Measurements from ENCODE around the gene SLC6A9. TPM values are rescaled to one million over a fixed set of nuclear protein-coding genes. Genes with fewer than 3 reads are reported as not detected.

The SLC6A9 gene
- total RNA-seq, 2 experiments from 2014 or later = 2.6 to 5.3 TPM

DNA sequence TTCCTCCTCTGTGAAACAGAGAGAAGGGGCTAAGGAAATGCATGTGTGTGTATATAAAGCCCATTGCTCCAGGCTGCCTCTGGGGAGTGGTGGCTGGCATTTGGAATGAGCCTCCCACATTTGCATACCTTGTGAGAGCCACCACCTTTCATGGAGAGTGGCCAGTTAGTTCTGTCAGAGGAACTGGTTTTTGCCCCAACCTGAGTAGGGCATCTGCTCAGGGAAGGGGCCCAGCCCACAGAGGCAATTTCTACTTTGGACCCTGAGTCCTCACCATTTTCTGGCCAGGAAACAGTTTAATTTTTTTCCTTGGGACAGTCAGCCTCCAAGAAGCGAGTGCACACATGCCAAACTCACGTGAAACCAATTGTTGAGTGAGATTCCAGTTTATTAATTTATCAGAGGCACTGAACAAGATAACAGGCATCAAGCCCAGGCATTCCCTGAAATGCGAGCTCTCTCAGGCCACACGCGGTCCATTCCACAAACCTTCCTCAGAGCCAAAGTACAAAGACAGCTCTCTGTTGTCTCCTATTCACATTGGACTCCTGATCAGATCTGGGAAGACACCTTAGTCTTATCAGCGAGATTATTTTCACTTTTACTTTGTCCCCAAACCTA is 1.0 kb upstream of the SLC6A9 start:
- Mint-ChIP-seq H3K36me3 (no peaks in the 10 kb centered on the region), H3K4me3 (peak overlapping the region; percentile 24), H3K27me3 (no peaks in the 10 kb centered on the region), H3K9me3 (ENCODE audit: low read depth) (no peaks in the 10 kb centered on the region), H3K27ac (no peak overlapping the region), H3K4me1 (peaks cover 23% of the 10 kb centered on the region)
- CTCF ChIA-PET = interaction anchor here (1.8 to 3.4 kb wide), 3 partner anchors 12 to 27 kb away, joined by 5 to 26 read pairs (median 16); no protein-coding TSS in a partner anchor
- DNase-seq (no peak), ATAC-seq (no peak)

DNA sequence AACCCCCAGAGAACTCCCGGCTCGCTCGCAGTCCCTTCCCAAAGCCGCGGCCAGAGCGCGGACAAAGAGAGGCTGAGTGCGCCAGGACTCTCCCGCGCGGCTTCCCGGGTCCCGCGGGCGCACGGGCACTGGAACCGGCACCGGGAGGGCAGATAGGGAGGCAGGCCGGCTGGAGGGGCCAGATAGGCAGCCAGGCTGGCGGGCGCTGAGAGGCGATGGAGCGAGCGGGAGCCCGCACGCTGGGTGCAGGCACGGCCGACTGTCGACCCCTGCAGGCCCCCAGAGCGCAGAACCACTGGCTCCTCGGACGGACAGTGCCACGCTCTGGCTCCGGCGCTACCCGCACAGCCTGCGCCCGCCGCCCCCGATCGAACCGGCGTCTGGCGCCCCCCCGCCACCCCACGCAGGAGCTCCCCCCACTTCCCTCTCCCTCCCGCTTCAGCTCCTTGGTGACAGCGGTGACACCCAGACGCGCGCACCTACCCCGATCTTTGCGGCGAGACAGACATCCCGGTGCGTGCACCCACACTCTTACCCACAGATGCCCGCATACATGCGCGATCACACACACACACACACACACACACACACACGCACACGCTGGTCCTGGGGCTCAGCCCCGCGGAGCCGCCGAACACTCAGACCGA is 534 bp downstream of the SLC6A9 start:
- Mint-ChIP-seq H3K27me3 (no peaks in the 10 kb centered on the region), H3K27ac (peak overlapping the region; percentile 75), H3K36me3 (no peaks in the 10 kb centered on the region), H3K4me1 (peaks cover 20% of the 10 kb centered on the region), H3K4me3 (peak overlapping the region; percentile 81), H3K9me3 (ENCODE audit: low read depth) (no peaks in the 10 kb centered on the region)
- ATAC-seq (peak; percentile 31), DNase-seq (peak; percentile 61)
- CTCF ChIA-PET = interaction anchor here (1.2 to 3.4 kb wide), 5 partner anchors 13 to 181 kb away, joined by 3 to 26 read pairs (median 5); no protein-coding TSS in a partner anchor

DNA sequence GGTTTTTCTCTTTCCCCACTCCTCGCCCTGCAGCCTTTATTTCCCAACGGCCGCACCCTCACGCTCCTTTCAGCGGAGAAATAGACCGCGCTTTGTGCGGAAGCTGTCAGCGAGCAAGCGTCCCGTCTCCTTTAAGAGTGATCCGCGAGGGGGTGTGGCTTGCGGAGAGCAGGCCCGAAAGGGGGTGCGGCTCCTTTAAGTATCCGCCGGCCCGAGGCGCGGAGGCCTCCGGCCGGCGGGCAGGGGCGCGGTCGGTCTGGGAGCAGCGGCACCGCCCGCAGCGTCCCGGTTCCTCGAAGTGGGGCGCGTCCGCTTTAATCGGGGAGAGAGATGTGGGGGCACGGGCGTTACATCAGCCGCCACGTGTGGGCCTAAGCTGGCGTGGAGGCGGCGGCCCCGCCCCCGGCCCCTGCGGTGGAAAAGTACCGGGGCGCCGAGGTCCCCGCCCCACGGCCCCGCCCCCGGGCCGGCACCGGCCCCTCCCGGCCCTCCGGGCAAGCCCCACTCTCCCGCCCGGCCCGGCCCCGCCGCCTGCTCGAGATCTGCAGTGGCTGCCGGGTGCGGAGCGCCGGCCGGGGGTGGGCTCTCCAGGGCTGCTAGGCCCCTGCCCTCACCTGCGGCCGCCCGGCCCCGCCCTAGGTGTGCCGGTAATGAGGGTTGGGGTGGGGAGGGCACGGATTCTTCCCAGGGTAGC is 1.2 kb downstream of the SLC6A9 start:
- DNase-seq = peak; percentile 94
- peaks cover 20% of the 10 kb centered on the region for H3K4me1 Mint-ChIP-seq
- peak; percentile 86 for ATAC-seq
- no peaks in the 10 kb centered on the region for H3K9me3 Mint-ChIP-seq (ENCODE audit: low read depth)
- CTCF ChIA-PET = interaction anchor here (1.2 to 3.4 kb wide), 4 partner anchors 17 to 182 kb away, joined by 3 to 26 read pairs (median 10); no protein-coding TSS in a partner anchor
- H3K27ac Mint-ChIP-seq = peak overlapping the region; percentile 96
- no peaks in the 10 kb centered on the region for H3K27me3 Mint-ChIP-seq
- H3K4me3 Mint-ChIP-seq = peak overlapping the region; percentile 89
- no peaks in the 10 kb centered on the region for H3K36me3 Mint-ChIP-seq

DNA sequence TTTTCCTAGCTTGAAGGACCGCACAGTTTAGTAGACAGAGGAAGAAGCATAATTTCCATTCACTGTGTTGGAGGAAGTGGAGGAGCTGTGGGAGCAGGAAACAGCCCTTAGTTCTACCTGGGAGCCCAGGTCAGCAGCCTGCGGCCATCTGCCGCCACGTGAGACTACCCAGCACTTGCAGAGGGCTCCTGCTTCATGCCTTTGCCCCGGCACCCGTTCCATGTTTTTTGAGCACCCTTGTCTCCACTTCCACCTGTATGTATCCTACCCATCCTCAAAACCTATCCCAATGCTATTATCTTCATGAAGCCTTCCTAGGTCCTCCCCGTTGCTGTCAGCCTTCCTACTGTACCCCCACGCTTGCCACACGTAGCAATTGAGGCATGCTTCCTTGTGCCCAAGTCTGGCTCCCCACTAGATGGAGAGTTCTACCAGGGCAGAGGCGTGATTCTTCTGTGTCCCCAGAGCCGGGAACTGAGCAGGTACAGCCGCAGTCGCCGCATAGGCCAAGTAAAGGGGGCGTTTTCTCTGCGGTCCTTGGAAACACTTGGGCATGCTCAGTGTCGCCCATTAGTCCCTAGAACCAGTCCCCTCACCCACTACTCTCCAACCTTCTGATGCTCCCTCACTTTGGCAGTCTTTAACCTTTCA is 1.9 kb downstream of the SLC6A9 start:
- DNase-seq (no peak), ATAC-seq (peak; percentile 17)
- CTCF ChIA-PET = interaction anchor here (2.3 to 3.4 kb wide), 3 partner anchors 18 to 24 kb away, joined by 6 to 26 read pairs (median 16); no protein-coding TSS in a partner anchor
- no peaks in the 10 kb centered on the region for H3K9me3 Mint-ChIP-seq (ENCODE audit: low read depth)
- H3K27me3 Mint-ChIP-seq = no peaks in the 10 kb centered on the region
- peaks cover 20% of the 10 kb centered on the region for H3K4me1 Mint-ChIP-seq
- peak overlapping the region; percentile 89 for H3K4me3 Mint-ChIP-seq
- no peaks in the 10 kb centered on the region for H3K36me3 Mint-ChIP-seq
- H3K27ac Mint-ChIP-seq = peak overlapping the region; percentile 96

DNA sequence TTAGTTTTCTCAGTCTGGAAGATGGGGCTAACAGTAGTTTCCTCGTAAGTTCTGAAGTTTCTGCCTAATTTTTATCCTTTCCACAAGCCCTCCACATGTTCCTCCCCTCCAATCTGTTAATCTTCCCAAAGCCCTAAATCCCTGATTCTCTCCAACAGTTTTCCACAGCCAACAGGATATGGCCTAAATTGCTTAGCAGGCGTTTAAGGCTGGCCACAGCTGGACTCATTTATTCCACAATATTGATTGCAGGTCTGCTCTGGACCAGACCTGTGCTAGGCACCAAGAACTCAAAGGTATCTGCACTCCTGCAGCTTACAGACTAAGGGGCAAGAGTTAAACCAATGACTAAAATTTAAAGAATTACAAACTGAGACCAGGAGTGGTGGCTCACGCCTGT is 3.9 kb downstream of the SLC6A9 start:
- Mint-ChIP-seq H3K4me3 (no peak overlapping the region), H3K9me3 (ENCODE audit: low read depth) (no peaks in the 10 kb centered on the region), H3K27me3 (no peaks in the 10 kb centered on the region), H3K4me1 (peaks cover 16% of the 10 kb centered on the region), H3K27ac (no peak overlapping the region), H3K36me3 (no peaks in the 10 kb centered on the region)
- DNase-seq (no peak), ATAC-seq (no peak)
- CTCF ChIA-PET = interaction anchor here (0.9 to 2.6 kb wide), 3 partner anchors 9 to 394 kb away, joined by 3 to 11 read pairs (median 6); no protein-coding TSS in a partner anchor

DNA sequence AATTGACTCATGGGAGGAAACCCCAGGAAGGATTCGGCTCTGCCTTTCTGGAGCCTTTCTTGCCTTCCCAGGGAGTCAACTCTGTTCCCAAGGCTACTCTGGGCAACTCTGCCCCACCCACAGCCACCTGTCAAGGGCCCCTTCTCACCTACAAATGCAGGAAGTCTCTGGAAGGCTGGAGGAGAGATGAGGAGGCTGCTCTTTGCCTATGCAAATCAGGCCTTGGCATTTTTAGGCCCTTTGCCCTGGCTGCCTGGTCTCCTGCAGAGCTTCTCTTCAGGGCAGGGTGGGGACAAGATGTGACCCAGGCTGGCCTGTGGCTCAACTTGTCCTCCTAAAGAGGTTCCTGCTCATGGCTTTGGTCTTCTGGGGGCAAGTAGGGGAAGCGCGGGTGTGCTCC is 5.4 kb downstream of the SLC6A9 start:
- DNase-seq (no peak), ATAC-seq (no peak)
- Mint-ChIP-seq H3K4me1 (peaks cover 12% of the 10 kb centered on the region), H3K36me3 (no peaks in the 10 kb centered on the region), H3K27me3 (no peaks in the 10 kb centered on the region), H3K4me3 (no peak overlapping the region), H3K9me3 (ENCODE audit: low read depth) (no peaks in the 10 kb centered on the region), H3K27ac (no peak overlapping the region)
- CTCF ChIA-PET = interaction anchor here (2.6 kb wide), 1 partner anchor 11 kb away, joined by 11 read pairs; no protein-coding TSS in a partner anchor

DNA sequence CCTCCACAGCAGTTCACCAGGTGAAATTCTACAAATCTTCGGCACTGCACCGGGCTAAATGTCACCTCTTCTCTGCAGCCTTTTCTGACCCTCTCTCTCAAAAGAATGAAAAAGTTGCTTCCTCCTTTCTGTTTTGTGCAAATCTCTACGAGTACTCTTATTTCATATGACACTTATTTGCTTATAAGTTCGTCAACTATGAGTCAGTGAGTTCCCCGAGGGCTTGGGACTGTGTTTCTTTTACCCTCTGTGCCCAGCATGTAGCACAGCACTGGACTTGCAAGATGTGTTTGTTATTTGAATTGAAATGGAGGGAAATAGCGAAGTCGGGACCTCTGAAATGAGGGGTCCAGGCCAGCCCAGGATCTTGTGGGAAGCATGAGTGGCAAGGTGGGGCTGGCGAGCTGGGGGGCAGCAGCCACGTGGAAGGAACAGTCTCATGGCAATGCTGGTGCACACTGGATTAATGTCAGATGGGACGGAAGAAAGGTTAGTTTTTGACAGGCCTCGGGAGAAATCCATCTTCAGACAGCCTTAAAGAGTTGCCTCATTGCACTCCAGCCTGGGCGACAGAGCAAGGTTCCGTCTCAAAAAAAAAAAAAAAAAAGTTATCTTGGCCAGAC is 6.2 kb downstream of the SLC6A9 start:
- ATAC-seq (no peak), DNase-seq (no peak)
- CTCF ChIA-PET = interaction anchor here (0.5 to 2.6 kb wide), 3 partner anchors 11 to 61 kb away, joined by 4 to 11 read pairs (median 4); no protein-coding TSS in a partner anchor
- Mint-ChIP-seq H3K27me3 (no peaks in the 10 kb centered on the region), H3K9me3 (ENCODE audit: low read depth) (no peaks in the 10 kb centered on the region), H3K4me3 (no peak overlapping the region), H3K4me1 (peaks cover 12% of the 10 kb centered on the region), H3K36me3 (no peaks in the 10 kb centered on the region), H3K27ac (no peak overlapping the region)

DNA sequence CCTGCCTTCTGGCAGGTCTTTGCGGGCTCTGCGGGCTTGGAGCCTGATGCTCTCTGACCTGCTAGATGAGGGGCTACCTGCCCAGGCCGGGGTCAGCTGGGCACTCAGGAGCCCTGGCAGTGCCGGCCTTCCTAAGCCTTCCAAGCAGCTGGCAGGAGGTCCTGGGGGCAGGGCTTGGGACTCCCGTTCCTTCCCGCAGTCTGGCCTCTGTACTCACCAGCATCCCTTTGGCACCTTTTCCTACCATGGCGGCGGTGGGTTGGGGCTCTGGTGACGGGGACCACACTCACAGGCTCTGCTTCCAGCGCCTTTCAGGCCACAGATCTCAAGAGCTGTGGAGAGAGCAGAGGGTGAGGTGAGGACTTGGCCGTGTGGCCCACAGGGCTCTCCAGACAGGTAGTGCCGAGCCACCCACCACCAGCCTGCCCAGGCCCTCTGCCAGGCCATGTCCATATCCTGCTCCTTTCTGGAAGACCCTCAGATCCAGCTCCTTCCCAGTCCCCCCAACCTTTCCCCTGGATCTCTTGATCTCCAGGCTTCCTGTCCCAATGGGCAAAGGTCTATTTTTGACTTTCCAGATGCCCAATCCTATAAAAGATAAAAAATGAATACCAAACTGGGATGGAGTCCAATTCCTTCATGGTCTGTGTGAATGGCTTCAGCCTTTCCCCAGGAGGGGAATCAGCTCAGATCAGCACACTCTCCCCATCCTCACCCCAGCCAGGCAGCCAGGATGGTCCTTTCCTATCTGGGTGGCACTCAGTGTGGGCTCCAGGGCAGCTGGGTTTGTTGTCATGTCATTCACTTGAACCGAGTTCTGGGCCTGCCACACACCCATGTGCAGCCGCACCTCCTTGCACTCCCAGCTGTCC is 7.0 kb downstream of the SLC6A9 start:
- no peaks in the 10 kb centered on the region for H3K27me3 Mint-ChIP-seq
- H3K36me3 Mint-ChIP-seq = no peaks in the 10 kb centered on the region
- H3K4me1 Mint-ChIP-seq = peaks cover 6% of the 10 kb centered on the region
- H3K27ac Mint-ChIP-seq = no peak overlapping the region
- H3K4me3 Mint-ChIP-seq = no peak overlapping the region
- ATAC-seq = no peak
- DNase-seq = no peak
- no peaks in the 10 kb centered on the region for H3K9me3 Mint-ChIP-seq (ENCODE audit: low read depth)
- CTCF ChIA-PET = interaction anchor here (0.5 to 1.4 kb wide), 3 partner anchors 12 to 60 kb away, joined by 4 read pairs; no protein-coding TSS in a partner anchor

DNA sequence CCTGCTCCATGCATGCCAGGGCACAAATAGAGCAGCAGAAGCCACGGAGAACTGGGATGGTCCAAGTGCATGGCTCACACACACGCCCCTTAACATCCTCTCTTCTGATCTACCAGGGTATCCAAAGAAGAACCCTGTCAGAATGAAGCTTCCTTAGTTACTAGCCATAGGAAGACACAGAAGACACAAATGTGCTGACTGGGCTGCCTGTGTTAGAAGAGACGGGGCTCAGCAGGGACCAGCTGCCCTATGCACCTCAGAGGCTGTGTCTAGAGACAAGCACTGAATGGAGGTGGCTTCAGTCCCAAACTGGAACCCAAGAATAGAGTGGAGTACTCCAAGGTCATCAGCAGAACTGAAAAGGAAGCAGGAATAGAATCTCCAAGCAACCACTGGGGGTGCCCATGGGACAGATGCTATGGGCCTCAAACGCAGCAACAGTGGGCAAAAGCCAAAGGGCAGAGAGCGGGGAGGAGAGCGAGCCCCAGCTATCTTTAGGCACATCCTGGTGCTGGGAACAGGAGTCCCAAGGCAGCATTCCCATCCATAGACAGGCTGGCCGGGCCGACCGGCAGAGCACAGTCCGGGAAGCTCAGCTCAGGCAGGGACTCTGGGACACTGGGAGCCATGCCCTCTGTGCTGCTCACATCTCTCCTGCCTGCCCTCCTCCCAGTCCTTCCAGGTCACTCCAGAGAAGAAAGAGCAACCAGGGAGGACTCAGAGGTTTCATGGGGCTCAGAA is 9.5 kb downstream of the SLC6A9 start:
- Mint-ChIP-seq H3K36me3 (no peaks in the 10 kb centered on the region), H3K4me1 (no peaks in the 10 kb centered on the region), H3K27ac (no peak overlapping the region), H3K4me3 (no peak overlapping the region), H3K9me3 (ENCODE audit: low read depth) (no peaks in the 10 kb centered on the region), H3K27me3 (no peaks in the 10 kb centered on the region)
- CTCF ChIA-PET = interaction anchor here (2.6 kb wide), 1 partner anchor 16 kb away, joined by 6 read pairs; no protein-coding TSS in a partner anchor
- DNase-seq (no peak), ATAC-seq (no peak)

DNA sequence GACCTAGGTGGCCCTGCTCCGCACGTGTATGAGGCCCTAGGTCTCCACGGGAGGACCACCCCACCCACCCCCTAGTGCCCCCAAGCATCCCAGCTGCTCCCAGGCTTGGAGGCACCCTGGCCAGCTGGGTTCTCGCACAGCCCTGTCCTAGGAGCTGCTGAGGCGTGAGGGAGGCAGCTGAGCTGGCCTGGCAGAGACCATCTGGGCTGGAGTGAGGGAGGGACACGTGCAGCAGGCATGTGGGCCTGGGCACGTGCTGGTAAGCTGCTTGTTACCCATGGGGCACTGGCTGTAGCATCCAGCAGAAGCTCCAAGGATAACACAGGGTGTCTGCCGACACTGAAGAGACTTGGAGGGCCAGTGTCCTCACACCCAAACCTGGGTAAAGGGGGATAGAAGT is 10.1 kb downstream of the SLC6A9 start:
- H3K36me3 Mint-ChIP-seq = no peaks in the 10 kb centered on the region

DNA sequence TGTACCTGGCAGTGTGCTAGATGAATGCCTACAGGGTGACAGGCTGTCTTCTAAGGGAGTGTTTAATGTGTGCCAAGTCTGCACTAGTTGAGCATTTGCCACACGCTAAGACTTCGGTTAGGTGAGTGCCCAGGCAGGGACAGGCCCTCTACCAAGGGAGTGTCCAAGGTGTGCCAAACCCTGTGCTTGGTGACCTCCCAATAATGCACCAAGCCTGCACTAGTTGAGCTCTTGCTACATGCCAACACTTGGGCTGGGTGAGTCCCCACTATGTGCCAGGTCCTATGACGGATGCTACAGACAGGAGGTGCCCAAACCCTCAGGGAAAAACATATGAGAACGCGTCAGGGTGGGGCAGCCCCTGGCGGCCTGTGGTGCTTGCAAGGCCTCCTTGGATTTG is 10.8 kb downstream of the SLC6A9 start:
- Mint-ChIP-seq H3K4me1 (no peaks in the 10 kb centered on the region), H3K4me3 (no peak overlapping the region), H3K36me3 (no peaks in the 10 kb centered on the region), H3K27ac (no peak overlapping the region), H3K27me3 (no peaks in the 10 kb centered on the region), H3K9me3 (ENCODE audit: low read depth) (no peaks in the 10 kb centered on the region)
- CTCF ChIA-PET = interaction anchor here (1.0 to 2.6 kb wide), 2 partner anchors 15 kb away, joined by 3 to 6 read pairs; no protein-coding TSS in a partner anchor
- no peak for ATAC-seq
- DNase-seq = no peak

More for the DNA sequence above, 10.1 kb downstream of the SLC6A9 start:
- CTCF ChIA-PET = interaction anchor here (1.0 to 2.6 kb wide), 2 partner anchors 14 to 15 kb away, joined by 3 to 6 read pairs; no protein-coding TSS in a partner anchor
- ATAC-seq (no peak), DNase-seq (no peak)
- Mint-ChIP-seq H3K27me3 (no peaks in the 10 kb centered on the region), H3K4me3 (no peak overlapping the region), H3K27ac (no peak overlapping the region), H3K9me3 (ENCODE audit: low read depth) (no peaks in the 10 kb centered on the region), H3K4me1 (no peaks in the 10 kb centered on the region)
